ENCODE measurements around the gene PDRG1. TPM values are rescaled to one million over a fixed set of nuclear protein-coding genes. Genes with fewer than 3 reads are reported as not detected.

Gene PDRG1
- total RNA-seq, 2 donors from 2014 or later: 3.0 to 4.7 TPM

GRCh38 chr20:31981784-31982183 is 29.9 kb upstream of the PDRG1 start:
- Histone ChIP-seq H3K27ac (no peak overlapping the region), H3K36me3 (no peaks in the 10 kb centered on the region), H3K27me3 (replicated peaks; ENCODE audit: insufficient read depth) (no peaks in the 10 kb centered on the region), H3K9me3 (no peaks in the 10 kb centered on the region), H3K4me1 (ENCODE audit: control insufficient read depth in 1 of 2, low read depth in 2 of 2) (no peaks in the 10 kb centered on the region), H3K4me3 (no peak overlapping the region)
- DNase-seq (ENCODE audit: low spot score): no peak
- no peak for TF ChIP-seq CTCF (IDR thresholded peaks at IDR 0.05)
- ATAC-seq (ENCODE audit: insufficient number of reproducible peaks, low FRiP score, low read depth): no peak

- Histone ChIP-seq H3K36me3 (no peaks in the 10 kb centered on the region), H3K4me1 (ENCODE audit: control insufficient read depth in 1 of 2, low read depth in 2 of 2) (no peaks in the 10 kb centered on the region), H3K27me3 (replicated peaks; ENCODE audit: insufficient read depth) (no peaks in the 10 kb centered on the region), H3K9me3 (no peaks in the 10 kb centered on the region), H3K27ac (no peak overlapping the region), H3K4me3 (no peak overlapping the region)
- DNase-seq (ENCODE audit: low spot score) (no peak), ATAC-seq (ENCODE audit: insufficient number of reproducible peaks, low FRiP score, low read depth) (no peak)
- TF ChIP-seq CTCF (IDR thresholded peaks at IDR 0.05): no peak
Measured at GRCh38 chr20:31979713-31980426, 28.0 kb upstream of the PDRG1 start.

GRCh38 chr20:31977080-31977479 is 25.2 kb upstream of the PDRG1 start:
- Histone ChIP-seq H3K4me1 (ENCODE audit: control insufficient read depth in 1 of 2, low read depth in 2 of 2) (no peaks in the 10 kb centered on the region), H3K4me3 (no peak overlapping the region), H3K27me3 (replicated peaks; ENCODE audit: insufficient read depth) (no peaks in the 10 kb centered on the region), H3K27ac (no peak overlapping the region), H3K9me3 (no peaks in the 10 kb centered on the region), H3K36me3 (no peaks in the 10 kb centered on the region)
- no peak for TF ChIP-seq CTCF (IDR thresholded peaks at IDR 0.05)
- no peak for ATAC-seq (ENCODE audit: insufficient number of reproducible peaks, low FRiP score, low read depth)
- no peak for DNase-seq (ENCODE audit: low spot score)

- TF ChIP-seq CTCF (IDR thresholded peaks at IDR 0.05): no peak
- no peaks in the 10 kb centered on the region for H3K4me1 ChIP-seq (ENCODE audit: control insufficient read depth in 1 of 2, low read depth in 2 of 2)
- no peak for ATAC-seq (ENCODE audit: insufficient number of reproducible peaks, low FRiP score, low read depth)
- H3K4me3 ChIP-seq: no peak overlapping the region
- H3K27ac ChIP-seq: no peak overlapping the region
- no peaks in the 10 kb centered on the region for H3K27me3 ChIP-seq (replicated peaks; ENCODE audit: insufficient read depth)
- H3K9me3 ChIP-seq: no peaks in the 10 kb centered on the region
- H3K36me3 ChIP-seq: no peaks in the 10 kb centered on the region
- no peak for DNase-seq (ENCODE audit: low spot score)
Measured at GRCh38 chr20:31975874-31976273, 24.0 kb upstream of the PDRG1 start.

- Histone ChIP-seq H3K27ac (no peak overlapping the region), H3K4me1 (ENCODE audit: control insufficient read depth in 1 of 2, low read depth in 2 of 2) (no peaks in the 10 kb centered on the region), H3K9me3 (no peaks in the 10 kb centered on the region), H3K4me3 (no peak overlapping the region), H3K36me3 (no peaks in the 10 kb centered on the region), H3K27me3 (replicated peaks; ENCODE audit: insufficient read depth) (no peaks in the 10 kb centered on the region)
- TF ChIP-seq CTCF (IDR thresholded peaks at IDR 0.05): no peak
- ATAC-seq (ENCODE audit: insufficient number of reproducible peaks, low FRiP score, low read depth) (no peak), DNase-seq (ENCODE audit: low spot score) (no peak)
Measured at GRCh38 chr20:31974951-31975487, 23.2 kb upstream of the PDRG1 start.

All from thoracic aorta (tissue), 2 donors.